HFFc6 (cell line): ENCODE results near the gene LSM2. TPM values are rescaled to one million over a fixed set of nuclear protein-coding genes. Genes with fewer than 3 reads are reported as not detected.

Experiments used
- DNase-seq: peaks from one replicate; pipeline ENCODE4 v3.0.0-alpha.2; 2018
- H3K27ac Mint-ChIP-seq: 2 replicates; pipeline ENCODE4 v1.8.0; 2020; ENCODE audit warnings: mild to moderate bottlenecking, mixed read lengths
- H3K27me3 Mint-ChIP-seq: 2 replicates; pipeline ENCODE4 v1.8.0; 2021; ENCODE audit warnings: mild to moderate bottlenecking, moderate library complexity, mixed read lengths; ENCODE audit not compliant: insufficient read depth
- H3K36me3 Mint-ChIP-seq: 2 replicates; pipeline ENCODE4 v1.8.0; 2021; ENCODE audit warnings: low read depth, mixed read lengths
- H3K4me1 Mint-ChIP-seq: 2 replicates; pipeline ENCODE4 v1.8.0; 2020; ENCODE audit warnings: low read depth, mixed read lengths
- H3K4me3 Mint-ChIP-seq: 2 replicates; pipeline ENCODE4 v1.8.0; 2020; ENCODE audit warnings: mild to moderate bottlenecking, moderate library complexity, mixed read lengths
- H3K9me3 Mint-ChIP-seq: 2 replicates; pipeline ENCODE4 v1.8.0; 2020; ENCODE audit warnings: mild to moderate bottlenecking, mixed read lengths
- CTCF ChIP-seq: fragments of 200-600 bp; sonication (generic); IDR thresholded peaks from 2 replicates; pipeline ENCODE4 v1.5.0; 2021; ENCODE audit warnings: antibody characterized with exemption, mild to moderate bottlenecking
- total RNA-seq, 6 experiments: library from RNA; stranded (reverse); fragmentation: NEBNext Ultra II Directional; extraction: Animal tissue kit (Norgen Biotek cat#: 25700); gene quantifications; 2 replicates in 1 of 6; 3 replicates in 5 of 6; pipeline ENCODE4 v1.2.3, GENCODE V29; 2021

Gene LSM2
- total RNA-seq, 6 experiments from 2014 or later: 31.8 to 48.5 (median 43.4) TPM

- Mint-ChIP-seq H3K9me3 (no peaks in the 10 kb centered on the region), H3K4me3 (no peak overlapping the region), H3K27me3 (no peaks in the 10 kb centered on the region; the same call in 1 of the 2 replicates), H3K36me3 (peaks cover 16% of the 10 kb centered on the region; the same call in 1 of the 2 replicates), H3K4me1 (peaks cover 25% of the 10 kb centered on the region), H3K27ac (no peak overlapping the region)
- no peak for TF ChIP-seq CTCF
- no peak for DNase-seq
Observed at GRCh38 chr6:31749301-31750036, 57.3 kb downstream of the LSM2 start.

Other genes starting within 250 kb of the LSM2 start
- gene LTA, start 234.7 kb downstream of the LSM2 start, total RNA-seq: not detected
- gene TNF, start 231.4 kb downstream of the LSM2 start, total RNA-seq: under 1 TPM; 0.12 to 0.41 (median 0.23) TPM
- under 1 TPM in 1 of 6 experiments, not detected in 5; 0.38 TPM for gene LTB, start 224.5 kb downstream of the LSM2 start, total RNA-seq
- gene LST1, start 220.7 kb downstream of the LSM2 start, total RNA-seq: not detected
- not detected for gene NCR3, start 214.0 kb downstream of the LSM2 start, total RNA-seq
- not detected for gene AIF1, start 191.7 kb downstream of the LSM2 start, total RNA-seq
- gene PRRC2A, start 186.3 kb downstream of the LSM2 start, total RNA-seq: 100 to 1,000 TPM; 216 to 259 (median 231) TPM
- 100 to 1,000 TPM; 247 to 273 (median 262) TPM for gene BAG6, start 154.3 kb downstream of the LSM2 start, total RNA-seq
- 1 to 10 TPM; 2.4 to 4.3 (median 2.8) TPM for gene APOM, start 151.1 kb downstream of the LSM2 start, total RNA-seq
- 10 to 100 TPM; 13.4 to 16.2 (median 14.9) TPM for gene C6orf47, start 146.2 kb downstream of the LSM2 start, total RNA-seq
- 10 to 100 TPM; 11.6 to 14.9 (median 13.0) TPM for gene GPANK1, start 142.0 kb downstream of the LSM2 start, total RNA-seq
- 100 to 1,000 TPM; 200 to 255 (median 225) TPM for gene CSNK2B, start 140.9 kb downstream of the LSM2 start, total RNA-seq
- gene LY6G5B, start 137.0 kb downstream of the LSM2 start, total RNA-seq: 1 to 10 TPM; 4.6 to 6.0 (median 5.3) TPM
- gene LY6G5C, start 125.9 kb downstream of the LSM2 start, total RNA-seq: 1 to 10 TPM; 2.2 to 2.9 (median 2.8) TPM
- 10 to 100 TPM; 27.4 to 39.6 (median 32.0) TPM for gene ABHD16A, start 103.6 kb downstream of the LSM2 start, total RNA-seq
- gene LY6G6F, start 100.1 kb downstream of the LSM2 start, total RNA-seq: not detected
- gene LY6G6D, start 91.6 kb downstream of the LSM2 start, total RNA-seq: not detected
- gene LY6G6C, start 85.2 kb downstream of the LSM2 start, total RNA-seq: not detected
- not detected for gene MPIG6B, start 83.6 kb downstream of the LSM2 start, total RNA-seq
- gene DDAH2, start 77.7 kb downstream of the LSM2 start, total RNA-seq: 10 to 100 TPM; 44.0 to 47.8 (median 46.0) TPM
- gene CLIC1, start 70.4 kb downstream of the LSM2 start, total RNA-seq: 100 to 1,000 TPM; 638 to 833 (median 745) TPM
- 10 to 100 TPM in 4 of 6 experiments, 1 to 10 TPM in 2; 7.4 to 14.8 (median 12.6) TPM for gene MSH5, start 67.0 kb downstream of the LSM2 start, total RNA-seq
- 1 to 10 TPM in 5 of 6 experiments, under 1 TPM in 1; 0.91 to 2.4 (median 1.3) TPM for gene SAPCD1, start 44.3 kb downstream of the LSM2 start, total RNA-seq
- under 1 TPM; 0.24 to 0.83 (median 0.64) TPM for gene VWA7, start 29.6 kb downstream of the LSM2 start, total RNA-seq
- 100 to 1,000 TPM; 117 to 144 (median 127) TPM for gene VARS1, start 11.2 kb downstream of the LSM2 start, total RNA-seq
- gene HSPA1L, start 8.3 kb upstream of the LSM2 start, total RNA-seq: 1 to 10 TPM; 1.2 to 1.9 (median 1.6) TPM
- 100 to 1,000 TPM in 1 of 6 experiments, 10 to 100 TPM in 5; 78.5 to 102 (median 84.7) TPM for gene HSPA1A, start 8.6 kb upstream of the LSM2 start, total RNA-seq
- 100 to 1,000 TPM in 2 of 6 experiments, 10 to 100 TPM in 4; 95.5 to 116 (median 98.9) TPM for gene HSPA1B, start 20.8 kb upstream of the LSM2 start, total RNA-seq
- 10 to 100 TPM; 35.8 to 48.6 (median 40.9) TPM for gene NEU1, start 55.9 kb upstream of the LSM2 start, total RNA-seq
- under 1 TPM in 1 of 6 experiments, not detected in 5; 0.10 TPM for gene SLC44A4, start 72.0 kb upstream of the LSM2 start, total RNA-seq
- gene EHMT2, start 90.7 kb upstream of the LSM2 start, total RNA-seq: 10 to 100 TPM; 43.4 to 47.4 (median 45.9) TPM
- gene ZBTB12, start 95.1 kb upstream of the LSM2 start, total RNA-seq: 1 to 10 TPM; 7.3 to 9.0 (median 8.3) TPM
- gene C2, start 120.8 kb upstream of the LSM2 start, total RNA-seq: under 1 TPM in 4 of 6 experiments, not detected in 2; 0.24 to 0.43 (median 0.43) TPM
- gene CFB, start 139.1 kb upstream of the LSM2 start, total RNA-seq: 1 to 10 TPM in 2 of 6 experiments, under 1 TPM in 3, not detected in 1; 0.33 to 1.3 (median 0.81) TPM
- 10 to 100 TPM; 63.4 to 87.0 (median 78.7) TPM for gene NELFE, start 152.0 kb upstream of the LSM2 start, total RNA-seq
- gene SKIC2, start 152.2 kb upstream of the LSM2 start, total RNA-seq: 10 to 100 TPM; 74.0 to 83.3 (median 77.8) TPM
- gene DXO, start 165.2 kb upstream of the LSM2 start, total RNA-seq: 10 to 100 TPM; 14.1 to 20.5 (median 16.5) TPM
- gene C4A, start 175.1 kb upstream of the LSM2 start, total RNA-seq: 1 to 10 TPM; 1.2 to 3.2 (median 2.0) TPM
- gene C4B, start 207.8 kb upstream of the LSM2 start, total RNA-seq: 1 to 10 TPM; 1.5 to 2.5 (median 2.0) TPM
- under 1 TPM in 1 of 6 experiments, not detected in 5; 0.17 TPM for gene CYP21A2, start 231.4 kb upstream of the LSM2 start, total RNA-seq